WTC11 (cell line): Measurements from ENCODE around the gene C1QL4. TPM values are rescaled to one million over a fixed set of nuclear protein-coding genes. Genes with fewer than 3 reads are reported as not detected.

Experiments
- ATAC-seq: fragments of 200-7000 bp; cut with Tn5 transposase; 2 replicates; pipeline ENCODE4 v1.10.0; 2021; ENCODE audit warnings: mild to moderate bottlenecking, moderate library complexity
- CTCF ChIA-PET: fragments of 300-600 bp; sonication (Branson Sonifier 250); formaldehyde crosslinking; loops from one replicate; lab custom pipeline; 2021; ENCODE audit warnings: antibody characterized with exemption; lab: Charles Lee
- POLR2A ChIA-PET: fragments of 350-600 bp; sonication (Branson Sonifier 250); formaldehyde crosslinking; loops from one replicate; lab custom pipeline; 2021; ENCODE audit warnings: antibody characterized with exemption; lab: Charles Lee
- DNase-seq: peaks from one replicate; pipeline ENCODE4 v3.0.0; 2021; ENCODE audit warnings: low spot score
- H3K27ac Mint-ChIP-seq: 2 replicates; pipeline ENCODE4 v1.8.0; 2021; ENCODE audit warnings: mixed read lengths
- H3K27me3 Mint-ChIP-seq: 2 replicates; pipeline ENCODE4 v1.8.0; 2021; ENCODE audit warnings: low read depth, mild to moderate bottlenecking, moderate library complexity, mixed read lengths
- H3K36me3 Mint-ChIP-seq: 2 replicates; pipeline ENCODE4 v1.8.0; 2021; ENCODE audit warnings: mixed read lengths
- H3K4me1 Mint-ChIP-seq: 2 replicates; pipeline ENCODE4 v1.8.0; 2022; ENCODE audit warnings: mixed read lengths
- H3K4me3 Mint-ChIP-seq: 2 replicates; pipeline ENCODE4 v1.8.0; 2021; ENCODE audit warnings: mild to moderate bottlenecking, moderate library complexity, mixed read lengths
- H3K9me3 Mint-ChIP-seq: 2 replicates; pipeline ENCODE4 v1.8.0; 2021; ENCODE audit warnings: mixed read lengths
- ESRRA ChIP-seq: sonication (generic); formaldehyde crosslinking; IDR thresholded peaks from 2 replicates; pipeline ENCODE4 v1.8.1; 2022; ENCODE audit warnings: mild to moderate bottlenecking, missing genetic modification reagents, borderline replicate concordance
- ETV6 ChIP-seq: sonication (generic); formaldehyde crosslinking; IDR thresholded peaks from 2 replicates; pipeline ENCODE4 v1.8.1; 2022; ENCODE audit warnings: mild to moderate bottlenecking, missing genetic modification reagents
- JAZF1 ChIP-seq: fragments of 250-450 bp; sonication (Bioruptor Pico); IDR thresholded peaks from 2 replicates; pipeline ENCODE4 v1.9.0; 2021; ENCODE audit warnings: moderate library complexity, mild to moderate bottlenecking, inconsistent platforms
- JUN ChIP-seq: sonication (generic); formaldehyde crosslinking; IDR thresholded peaks from 2 replicates; pipeline ENCODE4 v1.8.0; 2023; ENCODE audit warnings: mild to moderate bottlenecking, missing genetic modification reagents
- KAT7 ChIP-seq: sonication (generic); formaldehyde crosslinking; IDR thresholded peaks from 2 replicates; pipeline ENCODE4 v1.8.1; 2023; ENCODE audit warnings: missing genetic modification reagents, mild to moderate bottlenecking, borderline replicate concordance
- MYBL2 ChIP-seq: sonication (generic); formaldehyde crosslinking; IDR thresholded peaks from 2 replicates; pipeline ENCODE4 v1.8.1; 2023; ENCODE audit warnings: mild to moderate bottlenecking, moderate library complexity, missing genetic modification reagents
- NFATC4 ChIP-seq: fragments of 250-450 bp; sonication (Bioruptor Pico); IDR thresholded peaks from 2 replicates; pipeline ENCODE4 v1.9.0; 2021; ENCODE audit warnings: mild to moderate bottlenecking
- NFYB ChIP-seq: sonication (generic); formaldehyde crosslinking; conservative IDR thresholded peaks from 2 replicates; pipeline ENCODE4 v1.8.0; 2022; ENCODE audit warnings: low read depth, missing genetic modification reagents
- SP1 ChIP-seq: sonication (generic); formaldehyde crosslinking; conservative IDR thresholded peaks from 2 replicates; pipeline ENCODE4 v1.8.1; 2022; ENCODE audit warnings: missing genetic modification reagents
- ZNF121 ChIP-seq: sonication (generic); formaldehyde crosslinking; IDR thresholded peaks from 2 replicates; pipeline ENCODE4 v1.8.0; 2023; ENCODE audit warnings: missing genetic modification reagents
- ZNF232 ChIP-seq: sonication (generic); formaldehyde crosslinking; IDR thresholded peaks from 2 replicates; pipeline ENCODE4 v1.8.0; 2022; ENCODE audit warnings: mild to moderate bottlenecking, missing genetic modification reagents
- total RNA-seq: library from RNA; stranded (reverse); gene quantifications from 3 replicates; pipeline ENCODE4 v1.2.3, GENCODE V29; 2021
- TF ChIP-seq, protein P1 (sequence below): fragments of 250-450 bp; sonication (Bioruptor Pico); IDR thresholded peaks from 2 replicates; pipeline ENCODE4 v1.9.0; 2021; ENCODE audit warnings: moderate library complexity, mild to moderate bottlenecking, inconsistent platforms, borderline replicate concordance
- TF ChIP-seq, protein P2 (sequence below): fragments of 250-450 bp; sonication (Bioruptor Pico); IDR thresholded peaks from 2 replicates; pipeline ENCODE4 v1.9.0; 2021; ENCODE audit warnings: mild to moderate bottlenecking
- TF ChIP-seq, protein P3 (sequence below): sonication (generic); formaldehyde crosslinking; IDR thresholded peaks from 2 replicates; pipeline ENCODE4 v1.8.0; 2022; ENCODE audit warnings: mild to moderate bottlenecking, missing genetic modification reagents
- TF ChIP-seq, protein P4 (sequence below): fragments of 250-450 bp; sonication (Bioruptor Pico); IDR thresholded peaks from 2 replicates; pipeline ENCODE4 v2.1.2; 2022; ENCODE audit warnings: mild to moderate bottlenecking, moderate library complexity
- TF ChIP-seq, protein P5 (sequence below): sonication (generic); formaldehyde crosslinking; IDR thresholded peaks from 2 replicates; pipeline ENCODE4 v1.8.1; 2022; ENCODE audit warnings: mild to moderate bottlenecking, missing genetic modification reagents, moderate library complexity, borderline replicate concordance
- TF ChIP-seq, protein P6 (sequence below): sonication (generic); formaldehyde crosslinking; IDR thresholded peaks from 2 replicates; pipeline ENCODE4 v1.8.1; 2022; ENCODE audit warnings: low read depth, mild to moderate bottlenecking, moderate library complexity, missing genetic modification reagents, borderline replicate concordance
- TF ChIP-seq, protein P7 (sequence below): sonication (generic); formaldehyde crosslinking; IDR thresholded peaks from 2 replicates; pipeline ENCODE4 v1.8.0; 2022; ENCODE audit warnings: mild to moderate bottlenecking, missing genetic modification reagents
- TF ChIP-seq, protein P8 (sequence below): sonication (generic); formaldehyde crosslinking; IDR thresholded peaks from 2 replicates; pipeline ENCODE4 v1.8.1; 2023; ENCODE audit warnings: mild to moderate bottlenecking, moderate library complexity, missing genetic modification reagents

Gene C1QL4
- total RNA-seq, 1 experiment from 2014 or later: 1.2 TPM

DNA sequence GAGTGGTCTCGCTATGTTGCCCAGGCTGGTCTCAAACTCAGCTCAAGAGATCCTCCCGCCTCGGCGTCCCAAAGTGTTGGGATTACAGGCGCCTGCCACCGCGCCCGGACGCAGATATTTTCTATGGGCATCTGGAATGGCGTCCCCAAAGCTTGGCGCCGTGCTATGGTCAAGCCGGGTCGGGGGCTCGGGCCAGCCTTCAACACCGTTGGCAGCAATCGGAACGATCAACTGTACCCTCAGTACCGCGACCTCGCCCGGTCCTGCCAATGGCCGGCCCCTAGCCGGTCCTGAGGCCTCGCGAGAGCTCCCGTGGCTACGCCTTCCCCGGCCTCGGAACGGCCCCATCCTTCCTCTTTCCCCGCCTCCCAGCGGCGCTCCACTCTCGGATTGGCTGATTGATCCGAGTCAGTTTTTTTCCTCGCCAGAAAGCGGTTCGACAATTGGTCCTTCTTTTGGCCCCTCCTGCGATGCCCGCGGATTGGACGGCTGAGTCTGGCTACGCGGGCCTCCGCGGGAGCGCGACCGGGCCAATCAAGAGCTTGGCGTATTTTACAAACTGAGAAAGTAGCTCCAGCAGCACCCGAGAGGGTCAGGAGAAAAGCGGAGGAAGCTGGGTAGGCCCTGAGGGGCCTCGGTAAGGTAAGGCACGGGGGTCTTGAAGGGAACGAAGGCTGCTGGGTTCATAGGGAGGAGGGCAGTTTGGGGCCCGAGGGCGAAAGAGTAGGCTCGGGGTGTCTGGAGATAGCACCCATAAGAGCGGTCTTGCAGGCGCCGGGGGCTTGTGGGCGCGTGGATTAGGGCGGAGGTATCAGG lies 14.1 kb downstream of the C1QL4 start, which contains the start of gene TROAP:
TROAP (plus strand) TSS at position 548 of the 816 bp plus-strand sequence. CDS start 354 bp downstream, outside the sequence.
- DNase-seq (peak; percentile 99), ATAC-seq (peak; percentile 99)
- peaks cover 15% of the 10 kb centered on the region for H3K27me3 Mint-ChIP-seq
- POLR2A ChIA-PET: interaction anchor here (0.9 to 2.0 kb wide), 9 partner anchors 9 to 85 kb away, joined by 3 to 19 read pairs (median 3); partner anchors contain the start of genes PRPH and SPATS2
- peak within 1 kb of the TSS; percentile 99 for H3K4me3 Mint-ChIP-seq
- H3K36me3 Mint-ChIP-seq: peaks cover 16% of the 10 kb centered on the region
- TF ChIP-seq KAT7 (0 out of 2 replicates have a peak, but pooled peaks have one; percentile 50), MYBL2 (CRISPR knock-in tag) (peak; percentile 81), ESRRA (CRISPR knock-in tag) (0 out of 2 replicates have a peak, but pooled peaks have one; percentile 47), ETV6 (CRISPR knock-in tag) (0 out of 2 replicates have a peak, but pooled peaks have one; percentile 12), NFYB (peak; percentile 90), SP1 (CRISPR knock-in tag) (peak; percentile 90), ZNF121 (CRISPR knock-in tag) (peak; percentile 51; the same call in 1 of the 2 replicates), ZNF232 (CRISPR knock-in tag) (0 out of 2 replicates have a peak, but pooled peaks have one; percentile 40), NFATC4 (CRISPR knock-in tag) (no peak), JAZF1 (CRISPR knock-in tag) (no peak), JUN (CRISPR knock-in tag) (peak; percentile 23; the same call in 1 of the 2 replicates)
- TF ChIP-seq, protein P1, sequence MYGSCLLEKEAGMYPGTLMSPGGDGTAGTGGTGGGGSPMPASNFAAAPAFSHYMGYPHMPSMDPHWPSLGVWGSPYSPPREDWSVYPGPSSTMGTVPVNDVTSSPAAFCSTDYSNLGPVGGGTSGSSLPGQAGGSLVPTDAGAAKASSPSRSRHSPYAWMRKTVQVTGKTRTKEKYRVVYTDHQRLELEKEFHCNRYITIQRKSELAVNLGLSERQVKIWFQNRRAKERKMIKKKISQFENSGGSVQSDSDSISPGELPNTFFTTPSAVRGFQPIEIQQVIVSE (CRISPR knock-in tag): no peak
- TF ChIP-seq, protein P2, sequence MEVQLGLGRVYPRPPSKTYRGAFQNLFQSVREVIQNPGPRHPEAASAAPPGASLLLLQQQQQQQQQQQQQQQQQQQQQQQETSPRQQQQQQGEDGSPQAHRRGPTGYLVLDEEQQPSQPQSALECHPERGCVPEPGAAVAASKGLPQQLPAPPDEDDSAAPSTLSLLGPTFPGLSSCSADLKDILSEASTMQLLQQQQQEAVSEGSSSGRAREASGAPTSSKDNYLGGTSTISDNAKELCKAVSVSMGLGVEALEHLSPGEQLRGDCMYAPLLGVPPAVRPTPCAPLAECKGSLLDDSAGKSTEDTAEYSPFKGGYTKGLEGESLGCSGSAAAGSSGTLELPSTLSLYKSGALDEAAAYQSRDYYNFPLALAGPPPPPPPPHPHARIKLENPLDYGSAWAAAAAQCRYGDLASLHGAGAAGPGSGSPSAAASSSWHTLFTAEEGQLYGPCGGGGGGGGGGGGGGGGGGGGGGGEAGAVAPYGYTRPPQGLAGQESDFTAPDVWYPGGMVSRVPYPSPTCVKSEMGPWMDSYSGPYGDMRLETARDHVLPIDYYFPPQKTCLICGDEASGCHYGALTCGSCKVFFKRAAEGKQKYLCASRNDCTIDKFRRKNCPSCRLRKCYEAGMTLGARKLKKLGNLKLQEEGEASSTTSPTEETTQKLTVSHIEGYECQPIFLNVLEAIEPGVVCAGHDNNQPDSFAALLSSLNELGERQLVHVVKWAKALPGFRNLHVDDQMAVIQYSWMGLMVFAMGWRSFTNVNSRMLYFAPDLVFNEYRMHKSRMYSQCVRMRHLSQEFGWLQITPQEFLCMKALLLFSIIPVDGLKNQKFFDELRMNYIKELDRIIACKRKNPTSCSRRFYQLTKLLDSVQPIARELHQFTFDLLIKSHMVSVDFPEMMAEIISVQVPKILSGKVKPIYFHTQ (CRISPR knock-in tag): no peak
- TF ChIP-seq, protein P3, sequence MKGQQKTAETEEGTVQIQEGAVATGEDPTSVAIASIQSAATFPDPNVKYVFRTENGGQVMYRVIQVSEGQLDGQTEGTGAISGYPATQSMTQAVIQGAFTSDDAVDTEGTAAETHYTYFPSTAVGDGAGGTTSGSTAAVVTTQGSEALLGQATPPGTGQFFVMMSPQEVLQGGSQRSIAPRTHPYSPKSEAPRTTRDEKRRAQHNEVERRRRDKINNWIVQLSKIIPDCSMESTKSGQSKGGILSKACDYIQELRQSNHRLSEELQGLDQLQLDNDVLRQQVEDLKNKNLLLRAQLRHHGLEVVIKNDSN: no peak
- TF ChIP-seq, protein P4, sequence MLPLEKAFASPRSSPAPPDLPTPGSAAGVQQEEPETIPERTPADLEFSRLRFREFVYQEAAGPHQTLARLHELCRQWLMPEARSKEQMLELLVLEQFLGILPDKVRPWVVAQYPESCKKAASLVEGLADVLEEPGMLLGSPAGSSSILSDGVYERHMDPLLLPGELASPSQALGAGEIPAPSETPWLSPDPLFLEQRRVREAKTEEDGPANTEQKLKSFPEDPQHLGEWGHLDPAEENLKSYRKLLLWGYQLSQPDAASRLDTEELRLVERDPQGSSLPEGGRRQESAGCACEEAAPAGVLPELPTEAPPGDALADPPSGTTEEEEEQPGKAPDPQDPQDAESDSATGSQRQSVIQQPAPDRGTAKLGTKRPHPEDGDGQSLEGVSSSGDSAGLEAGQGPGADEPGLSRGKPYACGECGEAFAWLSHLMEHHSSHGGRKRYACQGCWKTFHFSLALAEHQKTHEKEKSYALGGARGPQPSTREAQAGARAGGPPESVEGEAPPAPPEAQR (CRISPR knock-in tag): no peak
- TF ChIP-seq, protein P5, sequence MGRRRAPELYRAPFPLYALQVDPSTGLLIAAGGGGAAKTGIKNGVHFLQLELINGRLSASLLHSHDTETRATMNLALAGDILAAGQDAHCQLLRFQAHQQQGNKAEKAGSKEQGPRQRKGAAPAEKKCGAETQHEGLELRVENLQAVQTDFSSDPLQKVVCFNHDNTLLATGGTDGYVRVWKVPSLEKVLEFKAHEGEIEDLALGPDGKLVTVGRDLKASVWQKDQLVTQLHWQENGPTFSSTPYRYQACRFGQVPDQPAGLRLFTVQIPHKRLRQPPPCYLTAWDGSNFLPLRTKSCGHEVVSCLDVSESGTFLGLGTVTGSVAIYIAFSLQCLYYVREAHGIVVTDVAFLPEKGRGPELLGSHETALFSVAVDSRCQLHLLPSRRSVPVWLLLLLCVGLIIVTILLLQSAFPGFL: no peak
- TF ChIP-seq, protein P6, sequence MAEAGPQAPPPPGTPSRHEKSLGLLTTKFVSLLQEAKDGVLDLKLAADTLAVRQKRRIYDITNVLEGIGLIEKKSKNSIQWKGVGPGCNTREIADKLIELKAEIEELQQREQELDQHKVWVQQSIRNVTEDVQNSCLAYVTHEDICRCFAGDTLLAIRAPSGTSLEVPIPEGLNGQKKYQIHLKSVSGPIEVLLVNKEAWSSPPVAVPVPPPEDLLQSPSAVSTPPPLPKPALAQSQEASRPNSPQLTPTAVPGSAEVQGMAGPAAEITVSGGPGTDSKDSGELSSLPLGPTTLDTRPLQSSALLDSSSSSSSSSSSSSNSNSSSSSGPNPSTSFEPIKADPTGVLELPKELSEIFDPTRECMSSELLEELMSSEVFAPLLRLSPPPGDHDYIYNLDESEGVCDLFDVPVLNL: peak; percentile 94
- TF ChIP-seq, protein P7, sequence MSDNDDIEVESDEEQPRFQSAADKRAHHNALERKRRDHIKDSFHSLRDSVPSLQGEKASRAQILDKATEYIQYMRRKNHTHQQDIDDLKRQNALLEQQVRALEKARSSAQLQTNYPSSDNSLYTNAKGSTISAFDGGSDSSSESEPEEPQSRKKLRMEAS (CRISPR knock-in tag): 0 out of 2 replicates have a peak, but pooled peaks have one; percentile 31
- TF ChIP-seq, protein P8, sequence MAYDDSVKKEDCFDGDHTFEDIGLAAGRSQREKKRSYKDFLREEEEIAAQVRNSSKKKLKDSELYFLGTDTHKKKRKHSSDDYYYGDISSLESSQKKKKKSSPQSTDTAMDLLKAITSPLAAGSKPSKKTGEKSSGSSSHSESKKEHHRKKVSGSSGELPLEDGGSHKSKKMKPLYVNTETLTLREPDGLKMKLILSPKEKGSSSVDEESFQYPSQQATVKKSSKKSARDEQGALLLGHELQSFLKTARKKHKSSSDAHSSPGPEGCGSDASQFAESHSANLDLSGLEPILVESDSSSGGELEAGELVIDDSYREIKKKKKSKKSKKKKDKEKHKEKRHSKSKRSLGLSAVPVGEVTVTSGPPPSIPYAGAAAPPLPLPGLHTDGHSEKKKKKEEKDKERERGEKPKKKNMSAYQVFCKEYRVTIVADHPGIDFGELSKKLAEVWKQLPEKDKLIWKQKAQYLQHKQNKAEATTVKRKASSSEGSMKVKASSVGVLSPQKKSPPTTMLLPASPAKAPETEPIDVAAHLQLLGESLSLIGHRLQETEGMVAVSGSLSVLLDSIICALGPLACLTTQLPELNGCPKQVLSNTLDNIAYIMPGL (CRISPR knock-in tag): 0 out of 2 replicates have a peak, but pooled peaks have one; percentile 12
- TF ChIP-seq, all 79 proteins: peak for 12
- CTCF ChIA-PET: interaction anchor here (0.5 to 4.8 kb wide), 24 partner anchors 9 to 644 kb away, joined by 3 to 77 read pairs (median 4); partner anchors contain the start of genes C1QL4, DNAJC22, PRPH and SPATS2
- peak within 1 kb of the TSS; percentile 91 for H3K27ac Mint-ChIP-seq
- H3K4me1 Mint-ChIP-seq: peaks cover 15% of the 10 kb centered on the region
- no peaks in the 10 kb centered on the region for H3K9me3 Mint-ChIP-seq
